Epithelial cell of prostate (primary cell): ENCODE results near the gene GPER1.

Experiments used
- DNase-seq: peaks from one replicate; pipeline ENCODE4 v3.0.0-alpha.2; 2011; ENCODE audit warnings: low read depth, low spot score
- H3K27ac ChIP-seq: fragments of 450-650 bp; 2 replicates; pipeline ENCODE4 v1.5.1; 2017; ENCODE audit warnings: mild to moderate bottlenecking

The GPER1 gene

DNA sequence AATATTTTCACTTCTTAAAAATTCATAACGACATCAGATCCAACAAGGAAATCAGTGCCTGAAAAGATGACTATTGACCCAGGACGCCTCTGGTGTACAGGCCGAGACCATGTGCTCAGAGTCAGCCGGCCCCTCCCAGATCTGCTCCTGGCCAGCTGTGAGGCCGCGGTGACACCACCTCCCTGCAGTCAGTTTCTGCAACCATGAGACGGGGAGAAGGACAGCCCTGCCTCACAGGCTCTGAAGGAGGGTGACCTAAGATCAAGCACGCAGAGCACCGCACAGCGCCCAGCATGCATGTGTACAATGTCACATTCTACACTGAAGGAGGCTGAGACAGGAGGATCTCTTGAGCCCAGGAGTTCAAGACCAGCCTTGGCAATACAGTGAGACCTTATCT is 2.6 kb upstream of the GPER1 start:
- no peak for DNase-seq
- H3K27ac ChIP-seq, result no peak overlapping the region

- no peak for DNase-seq
These were observed 1.9 kb upstream of the GPER1 start for GRCh38 chr7:1085910-1086421.

DNA sequence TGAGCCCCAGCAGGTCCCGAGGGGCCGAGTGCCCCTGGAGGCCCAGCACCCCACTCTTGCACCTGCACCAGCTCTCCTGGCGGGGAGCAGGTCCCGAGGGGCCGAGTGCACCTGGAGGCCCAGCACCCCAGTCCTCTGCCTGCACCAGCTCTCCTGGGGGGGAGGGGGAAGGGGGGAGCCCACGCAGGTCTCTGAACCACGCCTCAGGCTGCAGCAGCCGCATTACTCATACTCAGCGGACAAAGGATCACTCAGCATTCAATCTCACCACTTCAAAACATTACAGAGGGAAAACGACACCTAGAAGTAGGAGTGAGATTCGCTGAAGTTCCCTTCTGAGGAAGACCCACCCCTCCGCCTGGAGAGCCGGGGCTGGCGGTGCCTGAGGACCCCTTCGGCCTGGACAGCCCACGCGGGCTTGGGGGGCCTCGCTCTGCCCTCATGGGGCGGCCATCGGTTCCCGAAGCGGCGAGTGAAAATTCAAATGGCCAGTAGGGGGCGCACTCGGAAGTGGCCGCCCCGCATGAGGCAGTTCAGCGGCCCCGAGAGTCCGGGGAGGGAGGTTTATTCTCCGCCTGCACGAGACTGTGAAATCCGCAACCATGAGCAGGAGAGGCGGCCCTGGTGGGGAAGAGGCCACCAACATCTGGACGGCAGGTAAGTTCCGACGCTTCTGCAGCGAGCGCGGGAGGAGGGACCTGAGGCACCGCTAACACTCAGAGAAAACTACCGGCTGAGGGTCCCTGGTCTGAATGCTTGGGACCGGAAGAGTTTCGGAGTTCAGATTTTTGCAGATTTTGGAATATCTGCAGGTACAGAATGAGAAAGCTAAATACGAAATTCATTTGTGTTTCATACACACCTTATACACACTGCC is 1.1 kb upstream of the GPER1 start:
- no peak for DNase-seq
- H3K27ac ChIP-seq, result no peak overlapping the region

More at GRCh38 chr7:1085910-1086421, 1.9 kb upstream of the GPER1 start:
- no peak overlapping the region for H3K27ac ChIP-seq

GRCh38 chr7:1087465-1087814 is 473 bp upstream of the GPER1 start:
- DNase-seq, result no peak
- no peak overlapping the region for H3K27ac ChIP-seq

DNA sequence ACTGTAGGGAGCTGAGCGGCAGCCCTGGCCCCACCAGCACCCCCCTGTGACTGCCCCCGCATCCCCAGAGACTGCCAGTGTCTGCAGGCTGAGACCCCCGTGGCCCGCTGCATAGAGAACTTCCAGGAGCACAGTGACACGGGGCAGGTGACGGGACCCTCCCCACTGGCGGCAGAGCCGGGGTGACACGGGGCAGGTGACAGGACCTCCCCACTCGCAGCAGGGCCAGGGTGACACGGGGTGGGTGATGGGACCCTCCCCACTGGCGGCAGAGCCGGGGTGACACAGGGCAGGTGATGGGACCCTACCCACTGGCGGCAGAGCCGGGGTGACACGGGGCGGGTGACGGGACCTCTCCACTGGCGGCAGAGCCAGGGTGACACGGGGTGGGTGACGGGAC is 2.3 kb downstream of the GPER1 start:
- H3K27ac ChIP-seq, result no peak overlapping the region
- DNase-seq, result no peak

- no peak overlapping the region for H3K27ac ChIP-seq
- no peak for DNase-seq
These were observed 3.1 kb downstream of the GPER1 start for GRCh38 chr7:1090686-1091643.

- no peak for DNase-seq
- H3K27ac ChIP-seq, result no peak overlapping the region
These were observed 3.7 kb downstream of the GPER1 start for GRCh38 chr7:1091644-1092027.

GRCh38 chr7:1092161-1092632 is 4.3 kb downstream of the GPER1 start:
- H3K27ac ChIP-seq, result no peak overlapping the region

DNA sequence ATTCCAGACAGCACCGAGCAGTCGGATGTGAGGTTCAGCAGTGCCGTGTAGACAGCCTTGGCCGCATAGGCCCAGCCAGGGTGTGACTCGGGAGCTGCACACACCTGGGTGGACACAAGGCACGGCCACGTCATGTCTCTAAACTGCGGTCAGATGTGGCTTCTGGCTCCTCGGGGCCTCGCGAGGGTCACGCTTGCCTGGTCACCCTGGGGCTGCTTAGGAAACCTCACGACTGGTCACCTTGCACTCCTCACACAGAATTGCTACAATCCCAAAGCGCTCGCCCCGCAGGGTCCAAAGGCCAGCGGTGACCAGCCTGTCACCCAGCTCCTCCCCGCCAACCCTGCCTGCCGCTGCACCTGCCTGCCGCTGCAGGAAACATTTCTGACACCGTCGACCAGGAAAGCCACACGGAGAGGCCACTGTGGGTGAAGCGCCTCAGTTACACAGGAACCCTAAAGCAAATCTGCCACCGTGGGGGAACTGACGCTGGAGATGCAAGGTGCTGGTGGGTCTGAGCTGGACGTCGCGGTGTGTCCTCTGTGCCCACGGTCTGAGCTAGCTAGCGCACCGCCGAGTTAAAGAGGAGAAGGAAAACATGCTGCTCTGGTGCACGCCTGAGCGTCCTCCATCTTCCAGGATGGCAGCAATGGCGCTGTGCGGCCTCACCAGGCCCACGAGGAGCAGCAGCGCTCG is 5.0 kb downstream of the GPER1 start:
- no peak for DNase-seq
- no peak overlapping the region for H3K27ac ChIP-seq

More at GRCh38 chr7:1092161-1092632, 4.3 kb downstream of the GPER1 start:
- DNase-seq, result no peak

- DNase-seq, result no peak
- H3K27ac ChIP-seq, result no peak overlapping the region
These were observed 5.6 kb downstream of the GPER1 start for GRCh38 chr7:1093502-1093843.

GRCh38 chr7:1093916-1094508 is 6.1 kb downstream of the GPER1 start:
- DNase-seq, result no peak
- H3K27ac ChIP-seq, result no peak overlapping the region

DNA sequence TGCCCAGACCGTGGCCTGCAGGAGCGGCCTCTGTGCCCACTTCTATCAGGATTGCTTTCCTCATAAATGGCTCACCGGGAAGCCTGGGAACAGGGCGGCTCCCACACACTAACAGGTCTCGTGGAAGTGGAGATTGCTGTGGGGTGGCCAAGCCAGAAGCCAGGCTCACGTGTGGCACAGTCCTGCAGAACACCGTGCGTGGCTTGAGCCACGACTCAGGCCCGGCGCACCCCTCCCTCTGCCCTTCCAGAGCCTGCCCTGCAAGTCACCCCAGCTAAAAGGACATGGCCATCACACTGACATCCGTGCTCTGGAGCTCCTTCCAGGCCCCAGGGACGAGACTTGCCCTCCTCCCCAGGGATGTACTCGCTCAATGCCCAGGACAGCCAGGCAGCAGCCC is 7.0 kb downstream of the GPER1 start:
- H3K27ac ChIP-seq, result no peak overlapping the region
- DNase-seq, result no peak

DNA sequence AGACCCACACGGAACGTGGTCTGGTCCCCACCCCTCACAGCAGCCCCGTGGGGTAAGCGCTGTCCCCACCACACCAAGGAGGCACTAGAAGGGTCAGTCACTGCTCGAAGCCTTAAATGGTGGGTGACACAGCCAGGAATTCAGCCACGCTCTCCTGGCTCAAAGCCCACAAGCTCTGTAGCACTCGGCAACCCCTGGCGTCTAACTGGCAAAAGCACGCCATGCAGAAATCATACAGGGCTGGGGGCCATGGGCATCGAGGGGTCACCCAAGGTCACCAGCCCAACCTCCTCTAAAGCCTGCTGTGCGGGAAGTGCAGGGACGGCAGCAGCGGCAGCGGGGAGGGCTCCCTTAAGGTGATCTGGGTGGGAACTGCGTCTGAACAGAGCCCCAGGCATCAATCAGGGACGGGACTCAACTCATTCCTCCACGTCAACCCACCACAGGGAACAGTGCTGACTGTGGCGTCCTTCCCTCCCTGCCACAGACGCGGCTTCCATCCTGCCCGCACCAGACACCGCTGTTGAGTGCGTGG is 7.8 kb downstream of the GPER1 start:
- no peak for DNase-seq
- H3K27ac ChIP-seq, result no peak overlapping the region

GRCh38 chr7:1096156-1097119 is 8.5 kb downstream of the GPER1 start:
- no peak for DNase-seq
- no peak overlapping the region for H3K27ac ChIP-seq

DNA sequence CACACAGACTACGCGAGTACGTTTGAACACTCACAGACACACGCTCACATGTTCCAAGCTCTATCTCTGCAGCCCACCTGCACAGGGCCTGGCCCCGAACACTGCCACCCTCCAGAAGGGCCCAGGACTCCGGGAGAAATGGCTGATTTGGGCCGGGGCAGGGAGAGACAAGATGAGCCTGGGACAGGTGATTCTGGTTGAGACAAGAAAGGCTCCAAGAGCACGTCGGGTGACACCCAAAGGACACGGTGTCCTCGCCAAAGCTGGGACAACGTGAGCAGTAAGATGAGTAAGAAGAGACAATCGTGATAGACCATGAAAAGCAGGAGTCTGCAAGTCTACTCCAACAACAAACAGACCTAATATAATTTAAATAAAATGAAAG is 9.2 kb downstream of the GPER1 start:
- DNase-seq, result no peak
- H3K27ac ChIP-seq, result no peak overlapping the region

GRCh38 chr7:1098243-1099153 is 10.6 kb downstream of the GPER1 start:
- no peak for DNase-seq
- H3K27ac ChIP-seq, result no peak overlapping the region

- H3K27ac ChIP-seq, result no peak overlapping the region
- DNase-seq, result no peak
These were observed 11.2 kb downstream of the GPER1 start for GRCh38 chr7:1099154-1099542.

GRCh38 chr7:1099637-1100036 is 11.7 kb downstream of the GPER1 start:
- no peak for DNase-seq
- H3K27ac ChIP-seq, result no peak overlapping the region
